ENCODE measurements around the gene TGFBI.

TGFBI gene

GRCh38 chr5:136094189-136094912 is 65.6 kb downstream of the TGFBI start:
- DNase-seq (ENCODE audit: low spot score), result no peak

- no peak for DNase-seq (ENCODE audit: low spot score)
Measured at GRCh38 chr5:136094913-136095641, 66.3 kb downstream of the TGFBI start.

GRCh38 chr5:136098176-136098575 is 69.4 kb downstream of the TGFBI start:
- no peak for DNase-seq (ENCODE audit: low spot score)

GRCh38 chr5:136099870-136100269 is 71.1 kb downstream of the TGFBI start:
- DNase-seq (ENCODE audit: low spot score), result no peak

GRCh38 chr5:136101884-136102283 is 73.1 kb downstream of the TGFBI start:
- no peak for DNase-seq (ENCODE audit: low spot score)

GRCh38 chr5:136103118-136103517 is 74.3 kb downstream of the TGFBI start:
- no peak for DNase-seq (ENCODE audit: low spot score)

GRCh38 chr5:136104306-136104965 is 75.6 kb downstream of the TGFBI start:
- no peak for DNase-seq (ENCODE audit: low spot score)

- no peak for DNase-seq (ENCODE audit: low spot score)
Measured at GRCh38 chr5:136106351-136107031, 77.7 kb downstream of the TGFBI start.

GRCh38 chr5:136108180-136108611 is 79.4 kb downstream of the TGFBI start:
- no peak for DNase-seq (ENCODE audit: low spot score)

GRCh38 chr5:136108766-136109165 is 80.0 kb downstream of the TGFBI start:
- DNase-seq (ENCODE audit: low spot score), result no peak

GRCh38 chr5:136109453-136110135 is 80.8 kb downstream of the TGFBI start:
- DNase-seq (ENCODE audit: low spot score), result no peak
